ENCODE measurements around the gene RIPOR2. TPM values are rescaled to one million over a fixed set of nuclear protein-coding genes. Genes with fewer than 3 reads are reported as not detected.

The RIPOR2 gene
- total and polyA plus RNA-seq, 2 of the 13 experiments (the other 11 are each of a cell fraction or from before 2014, with no cell fraction given) = 0.02 to 0.05 TPM

DNA sequence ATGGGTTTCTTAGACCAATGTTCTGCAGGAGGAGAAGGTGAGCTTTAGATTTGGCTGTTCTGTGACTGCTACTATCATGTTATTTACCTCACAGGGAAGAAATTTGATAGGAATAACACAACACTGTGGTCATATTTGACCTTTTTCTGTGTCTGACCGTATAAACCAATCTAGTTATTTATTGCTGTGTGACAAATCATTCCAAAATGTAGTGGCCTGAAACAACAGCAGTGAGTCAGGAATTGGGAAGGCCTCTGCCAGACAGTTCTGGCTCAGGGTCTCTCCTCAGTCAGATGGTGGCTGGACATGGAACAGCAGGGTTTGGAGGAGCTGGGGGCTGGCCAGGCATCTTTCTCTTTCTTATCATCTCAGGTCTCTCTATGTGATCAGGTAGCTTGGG, 33.0 kb downstream of the RIPOR2 start:
- no peaks in the 10 kb centered on the region for H4K20me1 ChIP-seq (ENCODE audit: insufficient read depth, low read length)
- H3K36me3 ChIP-seq (replicated peaks in 1 of 2; ENCODE audit: control insufficient read depth in 1 of 2, insufficient read depth in 2 of 2, low read length in 2 of 2) = no peaks in the 10 kb centered on the region
- DNase-seq (ENCODE audit: low spot score) (no peak), FAIRE-seq (no peak), ATAC-seq (no peak)
- no peak overlapping the region for H3K27ac ChIP-seq (ENCODE audit: extremely low read length, insufficient read depth, low read length)
- no peak overlapping the region for H3K4me3 ChIP-seq (replicated peaks in 1 of 3; ENCODE audit: insufficient read depth in 1 of 3, low read depth in 2 of 3, low read length in 3 of 3)
- BruUV-seq (replicated peaks) = no TSS peak
- ChIA-PET CTCF (ENCODE audit: low intra/inter-chr PET ratio, low total read pairs) (no interaction called here), POLR2A (no interaction called here)
- no peak overlapping the region for H3K4me2 ChIP-seq (ENCODE audit: low read depth, low read length)
- 37% methylated on average over 1 of the region's 1 CpG for WGBS (ENCODE audit: low lambda C conversion rate)
- intact Hi-C loops (cut with micrococcal nuclease; ENCODE audit: unreplicated experiment) = no loop called here
- H3K4me1 ChIP-seq (ENCODE audit: insufficient read depth, low read length) = no peaks in the 10 kb centered on the region
- no peak overlapping the region for H3K9ac ChIP-seq (ENCODE audit: insufficient read depth, low read depth, low read length)
- peaks cover 0 to 35% of the 10 kb centered on the region in 2 experiments; a peak in 2 of 5 replicates for H3K27me3 ChIP-seq (ENCODE audit: control insufficient read depth in 1 of 2, insufficient read depth in 2 of 2, low read length in 2 of 2)
- no peaks in the 10 kb centered on the region for H3K79me2 ChIP-seq (ENCODE audit: insufficient read depth, low read length)
- in situ Hi-C loops (cut with HindIII; ENCODE audit: extremely low pct_ligation_motif_present, low pct_unique_long_range_greater_than_20kb) = no loop called here
- H2AFZ ChIP-seq (ENCODE audit: low read length) = no peak overlapping the region
- no peaks in the 10 kb centered on the region for H3K9me3 ChIP-seq (ENCODE audit: low read length)
- TF ChIP-seq, protein P1, sequence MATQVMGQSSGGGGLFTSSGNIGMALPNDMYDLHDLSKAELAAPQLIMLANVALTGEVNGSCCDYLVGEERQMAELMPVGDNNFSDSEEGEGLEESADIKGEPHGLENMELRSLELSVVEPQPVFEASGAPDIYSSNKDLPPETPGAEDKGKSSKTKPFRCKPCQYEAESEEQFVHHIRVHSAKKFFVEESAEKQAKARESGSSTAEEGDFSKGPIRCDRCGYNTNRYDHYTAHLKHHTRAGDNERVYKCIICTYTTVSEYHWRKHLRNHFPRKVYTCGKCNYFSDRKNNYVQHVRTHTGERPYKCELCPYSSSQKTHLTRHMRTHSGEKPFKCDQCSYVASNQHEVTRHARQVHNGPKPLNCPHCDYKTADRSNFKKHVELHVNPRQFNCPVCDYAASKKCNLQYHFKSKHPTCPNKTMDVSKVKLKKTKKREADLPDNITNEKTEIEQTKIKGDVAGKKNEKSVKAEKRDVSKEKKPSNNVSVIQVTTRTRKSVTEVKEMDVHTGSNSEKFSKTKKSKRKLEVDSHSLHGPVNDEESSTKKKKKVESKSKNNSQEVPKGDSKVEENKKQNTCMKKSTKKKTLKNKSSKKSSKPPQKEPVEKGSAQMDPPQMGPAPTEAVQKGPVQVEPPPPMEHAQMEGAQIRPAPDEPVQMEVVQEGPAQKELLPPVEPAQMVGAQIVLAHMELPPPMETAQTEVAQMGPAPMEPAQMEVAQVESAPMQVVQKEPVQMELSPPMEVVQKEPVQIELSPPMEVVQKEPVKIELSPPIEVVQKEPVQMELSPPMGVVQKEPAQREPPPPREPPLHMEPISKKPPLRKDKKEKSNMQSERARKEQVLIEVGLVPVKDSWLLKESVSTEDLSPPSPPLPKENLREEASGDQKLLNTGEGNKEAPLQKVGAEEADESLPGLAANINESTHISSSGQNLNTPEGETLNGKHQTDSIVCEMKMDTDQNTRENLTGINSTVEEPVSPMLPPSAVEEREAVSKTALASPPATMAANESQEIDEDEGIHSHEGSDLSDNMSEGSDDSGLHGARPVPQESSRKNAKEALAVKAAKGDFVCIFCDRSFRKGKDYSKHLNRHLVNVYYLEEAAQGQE (IDR thresholded peaks at IDR 0.05; ENCODE audit: borderline replicate concordance in 1 of 2, low read depth in 1 of 2, low read length in 2 of 2) = no peak
- TF ChIP-seq, protein P2, sequence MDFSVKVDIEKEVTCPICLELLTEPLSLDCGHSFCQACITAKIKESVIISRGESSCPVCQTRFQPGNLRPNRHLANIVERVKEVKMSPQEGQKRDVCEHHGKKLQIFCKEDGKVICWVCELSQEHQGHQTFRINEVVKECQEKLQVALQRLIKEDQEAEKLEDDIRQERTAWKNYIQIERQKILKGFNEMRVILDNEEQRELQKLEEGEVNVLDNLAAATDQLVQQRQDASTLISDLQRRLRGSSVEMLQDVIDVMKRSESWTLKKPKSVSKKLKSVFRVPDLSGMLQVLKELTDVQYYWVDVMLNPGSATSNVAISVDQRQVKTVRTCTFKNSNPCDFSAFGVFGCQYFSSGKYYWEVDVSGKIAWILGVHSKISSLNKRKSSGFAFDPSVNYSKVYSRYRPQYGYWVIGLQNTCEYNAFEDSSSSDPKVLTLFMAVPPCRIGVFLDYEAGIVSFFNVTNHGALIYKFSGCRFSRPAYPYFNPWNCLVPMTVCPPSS (IDR thresholded peaks at IDR 0.05) = no peak
- TF ChIP-seq BCL6 (CRISPR knock-in tag; IDR thresholded peaks at IDR 0.05) (no peak), KDM1A (CRISPR knock-in tag; IDR thresholded peaks at IDR 0.05) (no peak), JUNB (CRISPR knock-in tag; IDR thresholded peaks at IDR 0.05; ENCODE audit: borderline replicate concordance) (no peak)
- TF ChIP-seq, protein P3, sequence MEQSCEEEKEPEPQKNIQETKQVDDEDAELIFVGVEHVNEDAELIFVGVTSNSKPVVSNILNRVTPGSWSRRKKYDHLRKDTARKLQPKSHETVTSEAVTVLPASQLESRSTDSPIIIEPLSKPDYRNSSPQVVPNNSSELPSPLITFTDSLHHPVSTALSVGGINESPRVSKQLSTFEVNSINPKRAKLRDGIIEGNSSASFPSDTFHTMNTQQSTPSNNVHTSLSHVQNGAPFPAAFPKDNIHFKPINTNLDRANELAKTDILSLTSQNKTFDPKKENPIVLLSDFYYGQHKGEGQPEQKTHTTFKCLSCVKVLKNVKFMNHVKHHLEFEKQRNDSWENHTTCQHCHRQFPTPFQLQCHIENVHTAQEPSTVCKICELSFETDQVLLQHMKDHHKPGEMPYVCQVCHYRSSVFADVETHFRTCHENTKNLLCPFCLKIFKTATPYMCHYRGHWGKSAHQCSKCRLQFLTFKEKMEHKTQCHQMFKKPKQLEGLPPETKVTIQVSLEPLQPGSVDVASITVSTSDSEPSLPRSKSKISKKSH (CRISPR knock-in tag; IDR thresholded peaks at IDR 0.05; ENCODE audit: borderline replicate concordance) = no peak
- TF ChIP-seq, protein P4, sequence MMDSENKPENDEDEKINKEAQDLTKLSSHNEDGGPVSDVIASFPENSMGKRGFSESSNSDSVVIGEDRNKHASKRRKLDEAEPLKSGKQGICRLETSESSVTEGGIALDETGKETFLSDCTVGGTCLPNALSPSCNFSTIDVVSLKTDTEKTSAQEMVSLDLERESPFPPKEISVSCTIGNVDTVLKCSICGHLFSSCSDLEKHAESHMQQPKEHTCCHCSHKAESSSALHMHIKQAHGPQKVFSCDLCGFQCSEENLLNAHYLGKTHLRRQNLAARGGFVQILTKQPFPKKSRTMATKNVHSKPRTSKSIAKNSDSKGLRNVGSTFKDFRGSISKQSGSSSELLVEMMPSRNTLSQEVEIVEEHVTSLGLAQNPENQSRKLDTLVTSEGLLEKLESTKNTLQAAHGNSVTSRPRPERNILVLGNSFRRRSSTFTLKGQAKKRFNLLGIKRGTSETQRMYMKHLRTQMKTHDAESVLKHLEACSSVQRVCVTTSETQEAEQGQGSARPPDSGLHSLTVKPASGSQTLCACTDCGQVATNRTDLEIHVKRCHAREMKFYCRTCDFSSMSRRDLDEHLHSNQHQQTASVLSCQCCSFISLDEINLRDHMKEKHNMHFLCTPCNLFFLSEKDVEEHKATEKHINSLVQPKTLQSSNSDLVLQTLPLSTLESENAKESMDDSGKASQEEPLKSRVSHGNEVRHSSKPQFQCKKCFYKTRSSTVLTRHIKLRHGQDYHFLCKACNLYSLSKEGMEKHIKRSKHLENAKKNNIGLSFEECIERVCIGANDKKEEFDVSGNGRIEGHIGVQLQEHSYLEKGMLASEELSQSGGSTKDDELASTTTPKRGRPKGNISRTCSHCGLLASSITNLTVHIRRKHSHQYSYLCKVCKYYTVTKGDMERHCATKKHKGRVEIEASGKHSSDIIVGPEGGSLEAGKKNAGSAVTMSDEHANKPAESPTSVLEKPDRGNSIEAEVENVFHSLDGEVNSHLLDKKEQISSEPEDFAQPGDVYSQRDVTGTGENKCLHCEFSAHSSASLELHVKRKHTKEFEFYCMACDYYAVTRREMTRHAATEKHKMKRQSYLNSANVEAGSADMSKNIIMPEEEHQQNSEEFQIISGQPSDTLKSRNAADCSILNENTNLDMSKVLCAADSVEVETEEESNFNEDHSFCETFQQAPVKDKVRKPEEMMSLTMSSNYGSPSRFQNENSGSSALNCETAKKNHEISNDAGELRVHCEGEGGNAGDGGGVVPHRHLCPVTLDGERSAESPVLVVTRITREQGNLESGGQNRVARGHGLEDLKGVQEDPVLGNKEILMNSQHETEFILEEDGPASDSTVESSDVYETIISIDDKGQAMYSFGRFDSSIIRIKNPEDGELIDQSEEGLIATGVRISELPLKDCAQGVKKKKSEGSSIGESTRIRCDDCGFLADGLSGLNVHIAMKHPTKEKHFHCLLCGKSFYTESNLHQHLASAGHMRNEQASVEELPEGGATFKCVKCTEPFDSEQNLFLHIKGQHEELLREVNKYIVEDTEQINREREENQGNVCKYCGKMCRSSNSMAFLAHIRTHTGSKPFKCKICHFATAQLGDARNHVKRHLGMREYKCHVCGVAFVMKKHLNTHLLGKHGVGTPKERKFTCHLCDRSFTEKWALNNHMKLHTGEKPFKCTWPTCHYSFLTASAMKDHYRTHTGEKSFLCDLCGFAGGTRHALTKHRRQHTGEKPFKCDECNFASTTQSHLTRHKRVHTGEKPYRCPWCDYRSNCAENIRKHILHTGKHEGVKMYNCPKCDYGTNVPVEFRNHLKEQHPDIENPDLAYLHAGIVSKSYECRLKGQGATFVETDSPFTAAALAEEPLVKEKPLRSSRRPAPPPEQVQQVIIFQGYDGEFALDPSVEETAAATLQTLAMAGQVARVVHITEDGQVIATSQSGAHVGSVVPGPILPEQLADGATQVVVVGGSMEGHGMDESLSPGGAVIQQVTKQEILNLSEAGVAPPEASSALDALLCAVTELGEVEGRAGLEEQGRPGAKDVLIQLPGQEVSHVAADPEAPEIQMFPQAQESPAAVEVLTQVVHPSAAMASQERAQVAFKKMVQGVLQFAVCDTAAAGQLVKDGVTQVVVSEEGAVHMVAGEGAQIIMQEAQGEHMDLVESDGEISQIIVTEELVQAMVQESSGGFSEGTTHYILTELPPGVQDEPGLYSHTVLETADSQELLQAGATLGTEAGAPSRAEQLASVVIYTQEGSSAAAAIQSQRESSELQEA (CRISPR knock-in tag; IDR thresholded peaks at IDR 0.05; ENCODE audit: not compliant biosample characterization) = no peak
- TF ChIP-seq, protein P5, sequence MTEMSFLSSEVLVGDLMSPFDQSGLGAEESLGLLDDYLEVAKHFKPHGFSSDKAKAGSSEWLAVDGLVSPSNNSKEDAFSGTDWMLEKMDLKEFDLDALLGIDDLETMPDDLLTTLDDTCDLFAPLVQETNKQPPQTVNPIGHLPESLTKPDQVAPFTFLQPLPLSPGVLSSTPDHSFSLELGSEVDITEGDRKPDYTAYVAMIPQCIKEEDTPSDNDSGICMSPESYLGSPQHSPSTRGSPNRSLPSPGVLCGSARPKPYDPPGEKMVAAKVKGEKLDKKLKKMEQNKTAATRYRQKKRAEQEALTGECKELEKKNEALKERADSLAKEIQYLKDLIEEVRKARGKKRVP (CRISPR knock-in tag; IDR thresholded peaks at IDR 0.05) = no peak
